SK-N-SH treated with all-trans-retinoic acid at 6 μM for 48 hours (cell line): ENCODE measurements around the gene ME2.

Experiments
- ATAC-seq: fragments of 200-7000 bp; cut with Tn5 transposase; 3 replicates; pipeline ENCODE4 v1.9.1; 2020; ENCODE audit warnings: mild to moderate bottlenecking, moderate library complexity
- ARNTL ChIP-seq: fragments of 450-650 bp; formaldehyde crosslinking; IDR thresholded peaks from 2 replicates; pipeline ENCODE4 v1.5.0; 2020; ENCODE audit warnings: low read depth, mild to moderate bottlenecking, moderate library complexity, borderline replicate concordance
- BACH2 ChIP-seq: fragments of 250-450 bp; sonication (Bioruptor Pico); IDR thresholded peaks from 2 replicates; pipeline ENCODE4 v1.9.0; 2021; ENCODE audit warnings: mild to moderate bottlenecking, borderline replicate concordance
- CSDC2 ChIP-seq: fragments of 250-450 bp; sonication (Bioruptor Pico); IDR thresholded peaks from 2 replicates; pipeline ENCODE4 v1.5.0; 2020; ENCODE audit warnings: mild to moderate bottlenecking, moderate library complexity
- ESRRG ChIP-seq: fragments of 250-450 bp; sonication (Bioruptor Pico); IDR thresholded peaks from 2 replicates; pipeline ENCODE4 v1.6.1; 2021; ENCODE audit warnings: mild to moderate bottlenecking
- GLIS3 ChIP-seq: fragments of 250-450 bp; sonication (Bioruptor Pico); IDR thresholded peaks from 2 replicates; pipeline ENCODE4 v1.5.0; 2020; ENCODE audit warnings: mild to moderate bottlenecking, moderate library complexity
- ISL1 ChIP-seq: fragments of 250-450 bp; sonication (Bioruptor Pico); IDR thresholded peaks from 2 replicates; pipeline ENCODE4 v2.1.2; 2022; ENCODE audit warnings: mild to moderate bottlenecking, moderate library complexity
- PPARA ChIP-seq: fragments of 250-450 bp; sonication (Bioruptor Pico); IDR thresholded peaks from 2 replicates; pipeline ENCODE4 v1.5.0; 2020; ENCODE audit warnings: mild to moderate bottlenecking, borderline replicate concordance
- RARB ChIP-seq: fragments of 250-450 bp; sonication (Bioruptor Pico); IDR thresholded peaks from 2 replicates; pipeline ENCODE4 v1.8.0; 2021; ENCODE audit warnings: mild to moderate bottlenecking, moderate library complexity
- SNAI2 ChIP-seq: fragments of 250-450 bp; sonication (Bioruptor Pico); IDR thresholded peaks from 2 replicates; pipeline ENCODE4 v1.5.0; 2020; ENCODE audit warnings: mild to moderate bottlenecking, moderate library complexity
- TCF4 ChIP-seq: fragments of 250-450 bp; sonication (Bioruptor Pico); IDR thresholded peaks from 2 replicates; pipeline ENCODE4 v1.8.0; 2021; ENCODE audit warnings: mild to moderate bottlenecking, moderate library complexity, borderline replicate concordance
- TOX ChIP-seq: fragments of 250-450 bp; sonication (Bioruptor Pico); IDR thresholded peaks from 2 replicates; pipeline ENCODE4 v1.8.0; 2021; ENCODE audit warnings: mild to moderate bottlenecking, moderate library complexity, borderline replicate concordance
- ZC3H10 ChIP-seq: fragments of 250-450 bp; sonication (Bioruptor Pico); IDR thresholded peaks from 2 replicates; pipeline ENCODE4 v1.5.1; 2021; ENCODE audit warnings: mild to moderate bottlenecking, moderate library complexity
- ZFP3 ChIP-seq: fragments of 250-450 bp; sonication (Bioruptor Pico); IDR thresholded peaks from 2 replicates; pipeline ENCODE4 v1.5.0; 2020; ENCODE audit warnings: mild to moderate bottlenecking, moderate library complexity
- ZFP30 ChIP-seq: fragments of 450-650 bp; formaldehyde crosslinking; IDR thresholded peaks from 2 replicates; pipeline ENCODE4 v1.5.0; 2022; ENCODE audit warnings: mild to moderate bottlenecking, moderate library complexity
- ZNF565 ChIP-seq: fragments of 450-650 bp; formaldehyde crosslinking; conservative IDR thresholded peaks from 2 replicates; pipeline ENCODE4 v1.5.0; 2020; ENCODE audit warnings: low read depth, mild to moderate bottlenecking, moderate library complexity
- ZNF70 ChIP-seq: fragments of 450-650 bp; formaldehyde crosslinking; IDR thresholded peaks from 2 replicates; pipeline ENCODE4 v1.5.0; 2020; ENCODE audit warnings: mild to moderate bottlenecking, moderate library complexity
- ZNF8 ChIP-seq: fragments of 450-650 bp; formaldehyde crosslinking; IDR thresholded peaks from 2 replicates; pipeline ENCODE4 v1.5.0; 2020; ENCODE audit warnings: mild to moderate bottlenecking, moderate library complexity
- TF ChIP-seq, protein P1 (sequence below): fragments of 250-450 bp; sonication (Bioruptor Pico); IDR thresholded peaks from 2 replicates; pipeline ENCODE4 v1.8.0; 2020; ENCODE audit warnings: mild to moderate bottlenecking, moderate library complexity, borderline replicate concordance
- TF ChIP-seq, protein P2 (sequence below): fragments of 250-450 bp; sonication (Bioruptor Pico); IDR thresholded peaks from 2 replicates; pipeline ENCODE4 v1.8.0; 2021; ENCODE audit warnings: low read depth, mild to moderate bottlenecking, moderate library complexity, borderline replicate concordance
- TF ChIP-seq, protein P3 (sequence below): fragments of 250-450 bp; sonication (Bioruptor Pico); IDR thresholded peaks from 2 replicates; pipeline ENCODE4 v1.5.1; 2020; ENCODE audit warnings: low read depth, mild to moderate bottlenecking, moderate library complexity
- TF ChIP-seq, protein P4 (sequence below): fragments of 250-450 bp; sonication (Bioruptor Pico); IDR thresholded peaks from 2 replicates; pipeline ENCODE4 v1.5.0; 2020; ENCODE audit warnings: mild to moderate bottlenecking, moderate library complexity

The ME2 gene

DNA sequence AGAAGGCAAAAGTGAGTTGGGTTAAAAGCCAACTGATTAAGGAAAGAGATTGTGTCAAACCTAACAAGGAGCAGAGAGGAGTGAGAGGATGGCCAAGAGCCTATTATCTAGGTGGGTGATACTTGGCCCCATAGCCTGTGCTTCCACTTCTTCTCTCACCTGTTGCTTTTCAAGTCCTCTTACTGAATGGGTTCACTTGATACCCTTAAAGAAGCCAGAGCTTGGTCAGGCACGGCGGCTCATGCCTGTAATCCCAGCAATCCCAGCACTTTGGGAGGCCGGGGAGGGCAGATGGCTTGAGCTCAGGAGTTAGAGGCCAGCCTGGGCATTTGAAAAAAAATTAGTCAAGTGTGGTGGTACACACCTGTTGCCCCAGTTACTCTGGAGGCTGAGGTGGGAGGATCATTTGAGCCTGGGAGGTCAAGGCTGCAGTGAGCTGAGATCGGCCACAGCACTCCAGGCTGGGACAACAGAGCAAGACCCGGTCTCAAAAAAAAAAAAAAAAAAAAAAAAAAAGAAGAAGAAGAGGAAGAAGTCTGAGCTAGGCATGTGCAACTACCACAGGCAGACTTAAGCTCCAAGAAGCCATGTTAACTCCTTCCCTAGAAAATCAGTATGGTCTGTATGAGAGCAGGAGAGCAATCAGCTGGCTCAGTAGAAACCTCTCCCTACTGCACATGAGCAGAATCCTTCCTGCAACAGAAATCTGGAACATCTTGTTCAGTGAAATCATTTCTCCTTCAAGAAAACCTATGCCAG lies 28.4 kb upstream of the ME2 start (continued):
- TF ChIP-seq, protein P1, sequence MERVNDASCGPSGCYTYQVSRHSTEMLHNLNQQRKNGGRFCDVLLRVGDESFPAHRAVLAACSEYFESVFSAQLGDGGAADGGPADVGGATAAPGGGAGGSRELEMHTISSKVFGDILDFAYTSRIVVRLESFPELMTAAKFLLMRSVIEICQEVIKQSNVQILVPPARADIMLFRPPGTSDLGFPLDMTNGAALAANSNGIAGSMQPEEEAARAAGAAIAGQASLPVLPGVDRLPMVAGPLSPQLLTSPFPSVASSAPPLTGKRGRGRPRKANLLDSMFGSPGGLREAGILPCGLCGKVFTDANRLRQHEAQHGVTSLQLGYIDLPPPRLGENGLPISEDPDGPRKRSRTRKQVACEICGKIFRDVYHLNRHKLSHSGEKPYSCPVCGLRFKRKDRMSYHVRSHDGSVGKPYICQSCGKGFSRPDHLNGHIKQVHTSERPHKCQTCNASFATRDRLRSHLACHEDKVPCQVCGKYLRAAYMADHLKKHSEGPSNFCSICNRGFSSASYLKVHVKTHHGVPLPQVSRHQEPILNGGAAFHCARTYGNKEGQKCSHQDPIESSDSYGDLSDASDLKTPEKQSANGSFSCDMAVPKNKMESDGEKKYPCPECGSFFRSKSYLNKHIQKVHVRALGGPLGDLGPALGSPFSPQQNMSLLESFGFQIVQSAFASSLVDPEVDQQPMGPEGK (CRISPR knock-in tag): no peak
- no peak for TF ChIP-seq ISL1 (CRISPR knock-in tag)
- no peak for TF ChIP-seq ZNF70 (CRISPR knock-in tag)
- TF ChIP-seq ZC3H10 (CRISPR knock-in tag): no peak
- no peak for TF ChIP-seq SNAI2
- TF ChIP-seq GLIS3 (CRISPR knock-in tag): no peak
- TF ChIP-seq ZFP30 (CRISPR knock-in tag): no peak
- no peak for TF ChIP-seq ZNF8 (CRISPR knock-in tag)

DNA sequence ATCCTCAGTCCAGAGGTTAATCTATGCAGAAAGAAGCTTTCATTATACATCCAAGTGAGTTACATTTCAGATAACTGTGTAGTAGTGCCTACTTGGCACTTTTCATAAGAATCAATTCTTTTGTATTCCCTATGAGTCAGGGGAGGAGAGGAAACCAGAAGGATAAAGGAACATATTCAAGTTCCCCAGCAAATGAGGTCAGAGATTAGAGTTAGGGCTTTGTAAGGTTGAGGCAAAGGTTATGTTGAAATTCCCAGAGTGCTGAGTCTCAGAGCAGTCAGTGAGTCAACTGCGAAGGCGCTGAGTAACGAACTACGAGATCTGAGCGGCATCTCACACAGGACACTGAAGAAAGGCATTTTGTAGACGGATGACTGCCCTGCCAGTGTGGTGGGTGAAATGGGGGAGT lies 25.1 kb upstream of the ME2 start:
- peak; percentile 71 for ATAC-seq
- TF ChIP-seq TCF4 (CRISPR knock-in tag): no peak
- TF ChIP-seq ZNF8 (CRISPR knock-in tag): no peak
- no peak for TF ChIP-seq RARB
- no peak for TF ChIP-seq ZC3H10 (CRISPR knock-in tag)
- no peak for TF ChIP-seq ARNTL (CRISPR knock-in tag)
- no peak for TF ChIP-seq SNAI2
- no peak for TF ChIP-seq ESRRG
- TF ChIP-seq CSDC2 (CRISPR knock-in tag): no peak
- TF ChIP-seq, protein P2, sequence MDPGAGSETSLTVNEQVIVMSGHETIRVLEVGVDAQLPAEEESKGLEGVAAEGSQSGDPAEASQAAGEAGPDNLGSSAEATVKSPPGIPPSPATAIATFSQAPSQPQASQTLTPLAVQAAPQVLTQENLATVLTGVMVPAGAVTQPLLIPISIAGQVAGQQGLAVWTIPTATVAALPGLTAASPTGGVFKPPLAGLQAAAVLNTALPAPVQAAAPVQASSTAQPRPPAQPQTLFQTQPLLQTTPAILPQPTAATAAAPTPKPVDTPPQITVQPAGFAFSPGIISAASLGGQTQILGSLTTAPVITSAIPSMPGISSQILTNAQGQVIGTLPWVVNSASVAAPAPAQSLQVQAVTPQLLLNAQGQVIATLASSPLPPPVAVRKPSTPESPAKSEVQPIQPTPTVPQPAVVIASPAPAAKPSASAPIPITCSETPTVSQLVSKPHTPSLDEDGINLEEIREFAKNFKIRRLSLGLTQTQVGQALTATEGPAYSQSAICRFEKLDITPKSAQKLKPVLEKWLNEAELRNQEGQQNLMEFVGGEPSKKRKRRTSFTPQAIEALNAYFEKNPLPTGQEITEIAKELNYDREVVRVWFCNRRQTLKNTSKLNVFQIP: no peak
- TF ChIP-seq PPARA (CRISPR knock-in tag): no peak
- no peak for TF ChIP-seq GLIS3 (CRISPR knock-in tag)
- TF ChIP-seq ZNF565 (CRISPR knock-in tag): no peak
- TF ChIP-seq BACH2: no peak
- TF ChIP-seq, protein P3, sequence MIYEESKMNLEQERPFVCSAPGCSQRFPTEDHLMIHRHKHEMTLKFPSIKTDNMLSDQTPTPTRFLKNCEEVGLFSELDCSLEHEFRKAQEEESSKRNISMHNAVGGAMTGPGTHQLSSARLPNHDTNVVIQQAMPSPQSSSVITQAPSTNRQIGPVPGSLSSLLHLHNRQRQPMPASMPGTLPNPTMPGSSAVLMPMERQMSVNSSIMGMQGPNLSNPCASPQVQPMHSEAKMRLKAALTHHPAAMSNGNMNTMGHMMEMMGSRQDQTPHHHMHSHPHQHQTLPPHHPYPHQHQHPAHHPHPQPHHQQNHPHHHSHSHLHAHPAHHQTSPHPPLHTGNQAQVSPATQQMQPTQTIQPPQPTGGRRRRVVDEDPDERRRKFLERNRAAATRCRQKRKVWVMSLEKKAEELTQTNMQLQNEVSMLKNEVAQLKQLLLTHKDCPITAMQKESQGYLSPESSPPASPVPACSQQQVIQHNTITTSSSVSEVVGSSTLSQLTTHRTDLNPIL (CRISPR knock-in tag): no peak
- TF ChIP-seq ZNF70 (CRISPR knock-in tag): no peak
- TF ChIP-seq, protein P1 (CRISPR knock-in tag): no peak
- TF ChIP-seq TOX (CRISPR knock-in tag): no peak
- no peak for TF ChIP-seq ZFP3 (CRISPR knock-in tag)

DNA sequence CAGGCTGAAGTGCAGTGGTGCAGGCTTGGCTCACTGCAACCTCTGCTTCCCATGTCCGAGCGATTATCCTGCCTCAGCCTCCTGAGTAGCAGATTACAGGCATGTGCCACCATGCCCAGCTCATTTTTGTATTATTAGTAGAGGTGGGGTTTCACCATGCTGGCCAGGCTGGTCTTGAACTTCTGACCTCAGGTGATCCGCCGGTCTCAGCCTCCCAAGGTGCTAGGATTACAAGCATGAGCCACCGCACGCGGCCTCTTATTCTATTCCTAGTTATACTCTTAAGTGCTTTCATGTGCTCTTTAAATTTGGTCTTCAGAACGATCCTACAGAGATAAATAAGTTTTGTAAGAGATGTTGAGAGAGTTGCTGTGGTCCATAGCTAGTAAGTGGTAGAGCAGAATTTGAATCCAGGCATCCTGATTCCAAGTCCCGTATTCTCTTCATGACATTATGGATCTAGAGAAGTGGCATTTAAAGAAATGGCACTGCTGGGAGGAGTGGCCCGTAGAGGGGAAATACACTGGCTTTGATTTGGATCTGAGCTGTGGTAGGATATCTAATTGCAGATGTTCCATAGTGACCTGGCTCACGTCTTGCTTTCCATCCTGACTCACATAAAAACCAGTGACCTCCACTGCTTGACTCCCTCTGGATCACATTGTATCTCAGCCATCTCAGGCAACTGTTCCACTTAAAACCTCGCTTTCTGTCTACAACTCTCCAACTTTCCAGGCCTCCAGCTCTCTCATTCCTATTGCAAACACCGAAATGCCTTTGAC lies 22.8 kb upstream of the ME2 start:
- no peak for ATAC-seq
- TF ChIP-seq CSDC2 (CRISPR knock-in tag) (no peak), ZFP3 (CRISPR knock-in tag) (no peak), ISL1 (CRISPR knock-in tag) (no peak), ZFP30 (CRISPR knock-in tag) (no peak), ZC3H10 (CRISPR knock-in tag) (no peak), ARNTL (CRISPR knock-in tag) (no peak)
- TF ChIP-seq, protein P3 (CRISPR knock-in tag): no peak
- TF ChIP-seq, protein P4, sequence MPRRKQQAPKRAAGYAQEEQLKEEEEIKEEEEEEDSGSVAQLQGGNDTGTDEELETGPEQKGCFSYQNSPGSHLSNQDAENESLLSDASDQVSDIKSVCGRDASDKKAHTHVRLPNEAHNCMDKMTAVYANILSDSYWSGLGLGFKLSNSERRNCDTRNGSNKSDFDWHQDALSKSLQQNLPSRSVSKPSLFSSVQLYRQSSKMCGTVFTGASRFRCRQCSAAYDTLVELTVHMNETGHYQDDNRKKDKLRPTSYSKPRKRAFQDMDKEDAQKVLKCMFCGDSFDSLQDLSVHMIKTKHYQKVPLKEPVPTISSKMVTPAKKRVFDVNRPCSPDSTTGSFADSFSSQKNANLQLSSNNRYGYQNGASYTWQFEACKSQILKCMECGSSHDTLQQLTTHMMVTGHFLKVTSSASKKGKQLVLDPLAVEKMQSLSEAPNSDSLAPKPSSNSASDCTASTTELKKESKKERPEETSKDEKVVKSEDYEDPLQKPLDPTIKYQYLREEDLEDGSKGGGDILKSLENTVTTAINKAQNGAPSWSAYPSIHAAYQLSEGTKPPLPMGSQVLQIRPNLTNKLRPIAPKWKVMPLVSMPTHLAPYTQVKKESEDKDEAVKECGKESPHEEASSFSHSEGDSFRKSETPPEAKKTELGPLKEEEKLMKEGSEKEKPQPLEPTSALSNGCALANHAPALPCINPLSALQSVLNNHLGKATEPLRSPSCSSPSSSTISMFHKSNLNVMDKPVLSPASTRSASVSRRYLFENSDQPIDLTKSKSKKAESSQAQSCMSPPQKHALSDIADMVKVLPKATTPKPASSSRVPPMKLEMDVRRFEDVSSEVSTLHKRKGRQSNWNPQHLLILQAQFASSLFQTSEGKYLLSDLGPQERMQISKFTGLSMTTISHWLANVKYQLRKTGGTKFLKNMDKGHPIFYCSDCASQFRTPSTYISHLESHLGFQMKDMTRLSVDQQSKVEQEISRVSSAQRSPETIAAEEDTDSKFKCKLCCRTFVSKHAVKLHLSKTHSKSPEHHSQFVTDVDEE (CRISPR knock-in tag): no peak
- TF ChIP-seq, protein P1 (CRISPR knock-in tag): no peak
